ENCODE data around the gene DGCR6L.
"Not testable (repeated sequence)": the region's sequence is repeated elsewhere in the genome, so short reads cannot be mapped to it uniquely, and the experiment has no call there.

Gene DGCR6L

GRCh38 chr22:20276468-20276867, 43.4 kb downstream of the DGCR6L start:
- no peak for TF ChIP-seq CTCF (IDR thresholded peaks at IDR 0.05; ENCODE audit: low read depth, low read length, missing control alignments)
- DNase-seq (ENCODE audit: low read depth): no peak

GRCh38 chr22:20275836-20276235, 44.0 kb downstream of the DGCR6L start:
- no peak for TF ChIP-seq CTCF (IDR thresholded peaks at IDR 0.05; ENCODE audit: low read depth, low read length, missing control alignments)
- no peak for DNase-seq (ENCODE audit: low read depth)
- H3K4me3 ChIP-seq (ENCODE audit: low read depth, low read length): no peak overlapping the region

More at GRCh38 chr22:20276468-20276867, 43.4 kb downstream of the DGCR6L start:
- H3K4me3 ChIP-seq (ENCODE audit: low read depth, low read length): no peak overlapping the region

- DNase-seq (ENCODE audit: low read depth); H3K4me3 ChIP-seq (ENCODE audit: low read depth, low read length): not testable (repeated sequence)
These were observed 44.5 kb downstream of the DGCR6L start for GRCh38 chr22:20275325-20275724.

GRCh38 chr22:20274374-20274773, 45.5 kb downstream of the DGCR6L start:
- DNase-seq (ENCODE audit: low read depth); H3K4me3 ChIP-seq (ENCODE audit: low read depth, low read length): not testable (repeated sequence)

- no peak for DNase-seq (ENCODE audit: low read depth)
- no peak overlapping the region for H3K4me3 ChIP-seq (ENCODE audit: low read depth, low read length)
- TF ChIP-seq CTCF (IDR thresholded peaks at IDR 0.05; ENCODE audit: low read depth, low read length, missing control alignments): no peak
These were observed 46.1 kb downstream of the DGCR6L start for GRCh38 chr22:20273758-20274181.

- no peak for TF ChIP-seq CTCF (IDR thresholded peaks at IDR 0.05; ENCODE audit: low read depth, low read length, missing control alignments)
- no peak overlapping the region for H3K4me3 ChIP-seq (ENCODE audit: low read depth, low read length)
- no peak for DNase-seq (ENCODE audit: low read depth)
These were observed 47.2 kb downstream of the DGCR6L start for GRCh38 chr22:20272700-20273099.

- DNase-seq (ENCODE audit: low read depth): no peak
- no peak overlapping the region for H3K4me3 ChIP-seq (ENCODE audit: low read depth, low read length)
- TF ChIP-seq CTCF (IDR thresholded peaks at IDR 0.05; ENCODE audit: low read depth, low read length, missing control alignments): no peak
These were observed 47.7 kb downstream of the DGCR6L start for GRCh38 chr22:20272174-20272573.

GRCh38 chr22:20271114-20271994, 48.5 kb downstream of the DGCR6L start:
- no peak overlapping the region for H3K4me3 ChIP-seq (ENCODE audit: low read depth, low read length)
- no peak for DNase-seq (ENCODE audit: low read depth)

GRCh38 chr22:20270190-20271113, 49.4 kb downstream of the DGCR6L start:
- not testable (repeated sequence) for DNase-seq (ENCODE audit: low read depth); H3K4me3 ChIP-seq (ENCODE audit: low read depth, low read length)

More at GRCh38 chr22:20271114-20271994, 48.5 kb downstream of the DGCR6L start:
- no peak for TF ChIP-seq CTCF (IDR thresholded peaks at IDR 0.05; ENCODE audit: low read depth, low read length, missing control alignments)

- not testable (repeated sequence) for H3K4me3 ChIP-seq (ENCODE audit: low read depth, low read length); DNase-seq (ENCODE audit: low read depth)
These were observed 50.2 kb downstream of the DGCR6L start for GRCh38 chr22:20269673-20270072.

- not testable (repeated sequence) for DNase-seq (ENCODE audit: low read depth); H3K4me3 ChIP-seq (ENCODE audit: low read depth, low read length)
These were observed 50.7 kb downstream of the DGCR6L start for GRCh38 chr22:20269201-20269600.
